ENCODE measurements around the gene PHYHD1. TPM values are rescaled to one million over a fixed set of nuclear protein-coding genes. Genes with fewer than 3 reads are reported as not detected.
A peak's percentile ranks its signal among the peaks of the same experiment; 100 is the strongest.

The PHYHD1 gene
- total RNA-seq, 4 donors from 2014 or later, result 37.8 to 55.3 (median 45.8) TPM

GRCh38 chr9:128887914-128888350, 32.9 kb upstream of the PHYHD1 start:
- no peak for DNase-seq (ENCODE audit: low spot score in 2 of 2)
- Histone ChIP-seq H3K27ac (peak overlapping the region; percentile 13 to 95 (median 63)), H3K4me1 (peaks cover 0 to 95% (median 44%) of the 10 kb centered on the region in 4 donors), H3K4me3 (no peak overlapping the region), H3K36me3 (peaks cover 0 to 32% (median 0%) of the 10 kb centered on the region in 3 donors), H3K9me3 (no peaks in the 10 kb centered on the region), H3K27me3 (no peaks in the 10 kb centered on the region)
- no peak for TF ChIP-seq EP300 (IDR thresholded peaks at IDR 0.05)
- no peak for TF ChIP-seq POLR2A (IDR thresholded peaks at IDR 0.05)
- TF ChIP-seq CTCF (IDR thresholded peaks at IDR 0.05), result no peak
- 28 to 36% methylated on average over 9 of the region's 9 CpGs for WGBS, 2 donors

- Histone ChIP-seq H3K36me3 (peaks cover 0 to 36% (median 0%) of the 10 kb centered on the region in 3 donors), H3K4me1 (peaks cover 0 to 85% (median 42%) of the 10 kb centered on the region in 4 donors), H3K27me3 (no peaks in the 10 kb centered on the region), H3K4me3 (peak overlapping the region in 1 of 4 donors; percentile 32), H3K9me3 (no peaks in the 10 kb centered on the region), H3K27ac (peak overlapping the region; percentile 78 to 96 (median 90))
- WGBS, 2 donors, result 54 to 59% methylated on average over 15 of the region's 15 CpGs
- no peak for DNase-seq (ENCODE audit: low spot score in 2 of 2)
- TF ChIP-seq CTCF (IDR thresholded peaks at IDR 0.05) (no peak), EP300 (IDR thresholded peaks at IDR 0.05) (no peak), POLR2A (IDR thresholded peaks at IDR 0.05) (no peak)
These were observed 29.2 kb upstream of the PHYHD1 start for GRCh38 chr9:128891321-128892220.

- no peaks in the 10 kb centered on the region for H3K9me3 ChIP-seq
- 40 to 63% methylated on average over 9 to 13 of the region's 17 CpGs for WGBS, 2 donors
- H3K36me3 ChIP-seq, result peaks cover 0 to 39% (median 0%) of the 10 kb centered on the region in 3 donors
- H3K27me3 ChIP-seq, result no peaks in the 10 kb centered on the region
- peaks cover 0 to 78% (median 42%) of the 10 kb centered on the region in 4 donors for H3K4me1 ChIP-seq
- peak; percentile 73 to 74 for DNase-seq (ENCODE audit: low spot score in 2 of 2)
- H3K27ac ChIP-seq, result peak overlapping the region; percentile 78 to 96 (median 90)
- TF ChIP-seq POLR2A (IDR thresholded peaks at IDR 0.05) (peak in 1 of 2 donors; percentile 39), CTCF (IDR thresholded peaks at IDR 0.05) (peak in 1 of 5 experiments; percentile 9), EP300 (IDR thresholded peaks at IDR 0.05) (peak; percentile 65 to 96)
- H3K4me3 ChIP-seq, result peak overlapping the region in 1 of 4 donors; percentile 32
These were observed 28.4 kb upstream of the PHYHD1 start for GRCh38 chr9:128892221-128892921.

DNA sequence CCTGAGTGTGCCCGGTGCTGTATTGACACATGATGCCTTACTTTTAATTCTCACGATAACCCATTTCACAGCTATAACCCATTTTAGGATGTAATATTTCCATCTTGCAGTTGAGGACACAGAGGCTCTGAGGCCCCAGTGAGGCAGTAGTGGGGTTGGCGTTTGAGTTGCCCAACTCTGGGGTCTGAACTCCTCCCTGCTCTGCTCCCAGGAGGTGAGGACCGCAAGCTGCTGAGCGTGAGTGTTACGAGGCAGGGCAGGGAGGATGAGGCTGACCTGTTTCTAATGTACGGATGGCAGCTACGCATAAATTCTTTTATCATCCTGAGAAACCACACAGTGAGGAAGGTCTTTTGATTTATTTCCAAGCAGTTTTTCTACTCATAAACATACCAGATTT, 27.4 kb upstream of the PHYHD1 start:
- DNase-seq (ENCODE audit: low spot score in 2 of 2), result no peak
- H3K9me3 ChIP-seq, result no peaks in the 10 kb centered on the region
- peak overlapping the region; percentile 78 to 96 (median 90) for H3K27ac ChIP-seq
- peak overlapping the region in 1 of 4 donors; percentile 32 for H3K4me3 ChIP-seq
- WGBS, 2 donors, result 59 to 71% methylated on average over 8 of the region's 8 CpGs
- no peaks in the 10 kb centered on the region for H3K27me3 ChIP-seq
- H3K4me1 ChIP-seq, result peaks cover 0 to 69% (median 36%) of the 10 kb centered on the region in 4 donors
- TF ChIP-seq EP300 (IDR thresholded peaks at IDR 0.05) (no peak), POLR2A (IDR thresholded peaks at IDR 0.05) (no peak), CTCF (IDR thresholded peaks at IDR 0.05) (no peak)
- H3K36me3 ChIP-seq, result peaks cover 0 to 45% (median 0%) of the 10 kb centered on the region in 3 donors

Measured in tibial nerve (tissue), 4 donors.